HUES64 (cell line): ENCODE data around the gene CACNA1S.

ENCODE experiments used
- H3K27ac ChIP-seq: 2 replicates; pipeline ENCODE4 v1.7.0; 2013; ENCODE audit warnings: low read depth, low read length, inconsistent platforms
- H3K27me3 ChIP-seq: 2 replicates; pipeline ENCODE4 v1.6.1; 2013; ENCODE audit warnings: mild to moderate bottlenecking, low read length; ENCODE audit not compliant: insufficient read depth
- H3K36me3 ChIP-seq: 2 replicates; pipeline ENCODE4 v1.6.1; 2013; ENCODE audit warnings: mild to moderate bottlenecking, low read length; ENCODE audit not compliant: insufficient read depth
- H3K4me1 ChIP-seq: 2 replicates; pipeline ENCODE4 v1.6.1; 2013; ENCODE audit warnings: mild to moderate bottlenecking, low read length, moderate library complexity; ENCODE audit not compliant: insufficient read depth
- H3K4me3 ChIP-seq: 2 replicates; pipeline ENCODE4 v1.5.1; 2013; ENCODE audit warnings: mild to moderate bottlenecking, low read length, moderate library complexity
- H3K9ac ChIP-seq: 2 replicates; pipeline ENCODE4 v1.6.1; 2013; ENCODE audit warnings: mild to moderate bottlenecking, low read depth, low read length
- H3K9me3 ChIP-seq: 2 replicates; pipeline ENCODE4 v1.6.1; 2013; ENCODE audit warnings: low read depth, low read length; ENCODE audit not compliant: insufficient read depth
- WGBS: fragments of 150-250, 120-280 bp; methylation state at CpG from one replicate; pipeline ENCODE4 v1.1.7; 2013; ENCODE audit warnings: missing lambda C conversion rate; 5-methylcytosine and 5-hydroxymethylcytosine counted together

Gene CACNA1S

DNA sequence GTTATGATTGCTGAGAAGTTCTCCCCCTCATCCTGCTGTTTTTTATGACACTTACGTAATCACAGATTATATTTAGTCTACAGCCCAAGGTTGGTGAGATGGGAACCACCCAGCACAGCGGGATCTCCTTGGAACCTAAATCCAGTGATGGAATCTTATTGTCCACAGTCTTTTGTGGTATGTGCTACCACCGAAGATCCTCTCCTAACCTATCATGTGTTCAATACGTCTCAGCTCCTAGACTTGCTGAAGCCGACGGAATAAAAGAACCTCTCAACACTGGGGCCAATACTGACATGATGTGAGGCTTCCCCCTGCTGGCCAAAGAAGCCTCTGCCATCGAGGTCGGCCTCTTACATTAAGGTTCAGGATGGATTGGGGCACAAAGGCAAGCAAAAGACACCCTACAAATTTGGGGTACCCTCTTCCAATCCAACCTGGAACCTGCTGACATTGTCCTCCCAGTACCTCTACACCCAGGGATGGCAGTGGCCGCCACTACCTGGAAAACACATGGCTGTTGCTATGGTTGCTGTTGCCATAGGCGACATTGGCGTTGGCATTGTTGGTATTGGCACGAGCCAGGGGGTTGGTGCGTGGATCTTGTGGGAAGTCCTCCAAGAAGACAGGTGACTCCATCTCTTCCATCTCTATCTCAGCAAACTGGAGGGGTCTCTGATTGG lies 69.3 kb downstream of the CACNA1S start:
- H3K4me3 ChIP-seq: no peak overlapping the region

DNA sequence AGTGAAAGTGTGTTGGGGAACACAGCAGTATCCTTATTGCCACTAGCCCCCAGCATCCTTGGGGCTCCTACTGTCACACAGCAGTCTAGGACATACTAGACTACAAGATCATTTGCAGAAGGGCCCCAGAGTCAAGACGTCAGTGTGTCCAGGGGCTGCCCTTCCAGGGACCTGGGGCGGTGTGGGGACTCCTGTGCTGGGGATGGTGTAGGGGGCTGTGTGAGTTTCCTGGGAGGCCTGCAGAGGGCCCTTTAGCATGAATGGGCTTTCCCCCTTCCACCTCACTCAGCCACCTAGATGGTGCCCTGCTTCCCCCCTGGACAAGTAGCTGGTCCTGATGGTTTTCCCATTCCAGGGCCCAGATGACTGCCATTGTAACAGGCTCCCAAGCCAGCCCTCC lies 71.2 kb downstream of the CACNA1S start:
- Histone ChIP-seq H3K27me3 (no peaks in the 10 kb centered on the region), H3K4me1 (no peaks in the 10 kb centered on the region), H3K36me3 (no peaks in the 10 kb centered on the region), H3K9ac (no peak overlapping the region), H3K4me3 (no peak overlapping the region), H3K9me3 (no peaks in the 10 kb centered on the region), H3K27ac (no peak overlapping the region)
- WGBS: 100% methylated on average over 2 of the region's 2 CpGs

More for the DNA sequence above, 69.3 kb downstream of the CACNA1S start:
- no peak overlapping the region for H3K27ac ChIP-seq
- no peaks in the 10 kb centered on the region for H3K36me3 ChIP-seq
- H3K9ac ChIP-seq: no peak overlapping the region
- H3K9me3 ChIP-seq: no peaks in the 10 kb centered on the region
- no peaks in the 10 kb centered on the region for H3K4me1 ChIP-seq
- H3K27me3 ChIP-seq: no peaks in the 10 kb centered on the region
- 57% methylated on average over 13 of the region's 13 CpGs for WGBS

DNA sequence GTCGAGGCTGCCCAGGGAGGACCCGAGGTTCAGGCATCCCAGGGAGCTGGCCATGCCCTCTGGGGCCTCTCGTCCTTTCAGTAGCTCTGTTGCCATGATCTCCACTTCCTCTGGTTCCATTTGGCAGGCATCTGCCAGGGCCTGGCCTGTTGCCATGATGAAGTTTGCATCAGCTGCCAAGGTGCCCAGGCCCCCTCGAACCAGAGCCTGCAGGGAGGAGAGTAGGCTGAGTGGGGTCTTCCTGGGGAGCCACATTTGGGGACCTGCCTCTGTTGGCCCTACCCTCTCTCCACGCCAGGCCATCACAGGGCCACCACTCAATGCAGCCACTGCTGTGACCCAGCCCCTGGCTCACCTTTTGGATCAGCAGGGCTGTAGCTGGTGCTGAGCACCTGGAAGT lies 72.3 kb downstream of the CACNA1S start:
- H3K9me3 ChIP-seq: no peaks in the 10 kb centered on the region
- H3K36me3 ChIP-seq: no peaks in the 10 kb centered on the region
- 90% methylated on average over 5 of the region's 5 CpGs for WGBS
- H3K4me3 ChIP-seq: no peak overlapping the region
- no peak overlapping the region for H3K27ac ChIP-seq
- no peak overlapping the region for H3K9ac ChIP-seq
- H3K27me3 ChIP-seq: no peaks in the 10 kb centered on the region
- no peaks in the 10 kb centered on the region for H3K4me1 ChIP-seq

DNA sequence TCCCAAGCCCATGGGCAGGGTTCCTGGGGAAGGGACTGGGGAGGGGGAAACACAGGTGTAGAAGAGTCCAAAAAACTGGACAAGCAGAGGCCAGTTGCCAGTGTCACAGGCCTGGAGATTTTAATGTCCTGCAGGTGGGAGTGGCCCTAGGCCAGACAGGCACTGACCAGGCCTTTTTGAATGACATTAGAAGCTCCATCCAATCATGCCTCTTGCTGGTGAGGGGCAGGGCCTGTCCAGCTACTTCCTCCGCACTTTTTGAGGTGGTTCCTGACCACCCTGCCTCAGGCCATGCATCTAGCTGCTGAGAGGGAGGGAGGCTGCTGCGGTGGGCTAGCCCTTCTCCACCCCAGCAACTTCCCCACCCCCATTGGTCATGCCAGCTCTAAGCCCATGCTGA lies 72.8 kb downstream of the CACNA1S start:
- 76% methylated on average over 2 of the region's 2 CpGs for WGBS
- H3K9ac ChIP-seq: no peak overlapping the region
- no peaks in the 10 kb centered on the region for H3K9me3 ChIP-seq
- H3K4me3 ChIP-seq: no peak overlapping the region
- no peaks in the 10 kb centered on the region for H3K4me1 ChIP-seq
- no peaks in the 10 kb centered on the region for H3K36me3 ChIP-seq
- no peaks in the 10 kb centered on the region for H3K27me3 ChIP-seq
- H3K27ac ChIP-seq: no peak overlapping the region

DNA sequence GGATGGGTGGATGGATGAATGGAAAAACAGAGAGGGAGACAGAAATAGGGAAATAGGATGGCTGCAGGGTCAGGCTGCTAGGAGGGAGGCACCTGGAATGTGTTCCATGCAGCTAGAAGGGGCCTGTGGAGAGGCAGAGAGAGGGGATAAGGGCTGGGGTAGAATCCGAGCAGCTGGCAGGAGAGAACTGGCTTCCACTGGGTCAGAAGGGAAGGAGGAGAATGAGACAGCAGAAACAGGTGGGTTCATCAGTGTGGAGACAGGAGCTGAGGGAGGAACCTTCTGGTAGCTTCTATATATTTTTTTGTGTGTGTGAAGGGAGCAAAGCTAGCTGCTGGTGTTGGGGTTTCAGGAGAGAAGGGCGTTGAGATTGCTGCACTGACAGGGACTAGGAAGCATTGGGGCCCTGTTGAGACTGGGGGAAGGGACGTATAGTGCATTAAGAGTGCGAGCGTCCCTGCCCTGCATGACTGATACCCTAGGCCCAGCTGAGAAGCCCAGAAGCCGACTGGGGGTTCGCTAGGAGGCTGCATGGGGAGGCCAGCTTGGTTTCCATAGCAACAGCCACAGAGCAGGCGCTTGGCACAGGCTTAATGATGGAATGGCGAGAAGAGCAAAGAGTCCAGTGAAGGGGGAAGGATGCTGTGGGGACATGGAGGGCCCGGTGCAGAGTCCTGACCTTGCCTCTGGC lies 73.9 kb downstream of the CACNA1S start:
- 87% methylated on average over 10 of the region's 10 CpGs for WGBS
- no peak overlapping the region for H3K4me3 ChIP-seq
- H3K9ac ChIP-seq: no peak overlapping the region

DNA sequence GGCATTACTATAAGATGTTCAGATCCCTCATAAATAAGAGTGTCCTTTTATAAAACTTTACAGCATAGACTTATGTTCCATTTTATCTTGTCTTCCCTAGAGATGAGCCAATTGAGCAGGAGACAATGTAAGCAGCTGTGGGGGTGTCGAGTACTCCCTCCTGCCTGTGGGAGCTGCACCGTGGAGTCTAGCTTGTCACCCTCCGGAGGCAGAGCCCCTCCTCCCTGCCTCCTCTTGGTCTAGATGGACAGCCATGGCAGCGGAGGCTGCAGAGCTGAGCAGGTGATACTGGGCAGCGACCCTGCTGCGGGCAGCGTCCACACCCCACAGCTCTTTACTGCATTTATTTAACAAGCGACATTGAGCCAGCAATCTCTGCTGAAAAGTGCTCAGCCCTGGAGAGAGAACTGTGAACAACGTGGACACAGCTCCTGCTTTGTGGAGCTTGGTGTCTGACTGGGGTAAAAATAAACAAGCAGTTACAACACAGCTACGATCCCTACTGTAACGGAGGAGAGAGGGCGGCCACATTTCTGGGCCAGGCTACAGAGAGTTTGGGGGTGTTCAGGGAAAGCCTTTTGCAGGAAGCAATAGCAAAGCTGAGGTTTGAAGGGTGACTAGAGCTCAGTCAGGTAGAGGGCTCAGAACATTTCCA lies 75.9 kb downstream of the CACNA1S start:
- no peaks in the 10 kb centered on the region for H3K36me3 ChIP-seq
- no peaks in the 10 kb centered on the region for H3K9me3 ChIP-seq
- H3K4me3 ChIP-seq: no peak overlapping the region
- H3K27ac ChIP-seq: no peak overlapping the region
- no peaks in the 10 kb centered on the region for H3K27me3 ChIP-seq
- no peaks in the 10 kb centered on the region for H3K4me1 ChIP-seq
- H3K9ac ChIP-seq: no peak overlapping the region
- WGBS: 91% methylated on average over 12 of the region's 12 CpGs

More for the DNA sequence above, 73.9 kb downstream of the CACNA1S start:
- H3K27me3 ChIP-seq: no peaks in the 10 kb centered on the region
- no peaks in the 10 kb centered on the region for H3K36me3 ChIP-seq
- H3K27ac ChIP-seq: no peak overlapping the region
- H3K9me3 ChIP-seq: no peaks in the 10 kb centered on the region
- H3K4me1 ChIP-seq: no peaks in the 10 kb centered on the region

DNA sequence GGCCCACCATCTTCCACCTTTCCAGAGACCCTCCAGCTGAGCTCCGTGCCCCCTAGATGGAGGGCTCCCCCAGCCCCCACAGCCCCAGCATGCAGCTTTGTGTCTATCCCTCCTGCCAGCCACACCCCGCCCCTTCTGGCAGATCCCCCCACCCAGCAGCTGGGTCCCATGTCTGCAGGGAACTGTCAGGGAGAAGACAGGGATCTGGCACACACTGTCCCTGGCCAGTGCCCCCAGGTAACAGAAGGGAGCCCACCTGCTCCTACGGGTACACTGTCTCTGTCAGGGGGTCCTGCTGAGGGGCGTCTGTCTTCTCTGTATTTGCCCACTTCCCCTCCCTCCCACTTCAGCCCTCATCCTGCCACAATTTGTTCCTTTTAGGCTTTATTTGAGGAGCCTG lies 77.6 kb downstream of the CACNA1S start:
- H3K36me3 ChIP-seq: no peaks in the 10 kb centered on the region
- 90% methylated on average over 4 of the region's 4 CpGs for WGBS
- H3K9me3 ChIP-seq: no peaks in the 10 kb centered on the region
- no peaks in the 10 kb centered on the region for H3K27me3 ChIP-seq
- H3K4me3 ChIP-seq: no peak overlapping the region
- no peaks in the 10 kb centered on the region for H3K4me1 ChIP-seq
- no peak overlapping the region for H3K27ac ChIP-seq
- no peak overlapping the region for H3K9ac ChIP-seq

DNA sequence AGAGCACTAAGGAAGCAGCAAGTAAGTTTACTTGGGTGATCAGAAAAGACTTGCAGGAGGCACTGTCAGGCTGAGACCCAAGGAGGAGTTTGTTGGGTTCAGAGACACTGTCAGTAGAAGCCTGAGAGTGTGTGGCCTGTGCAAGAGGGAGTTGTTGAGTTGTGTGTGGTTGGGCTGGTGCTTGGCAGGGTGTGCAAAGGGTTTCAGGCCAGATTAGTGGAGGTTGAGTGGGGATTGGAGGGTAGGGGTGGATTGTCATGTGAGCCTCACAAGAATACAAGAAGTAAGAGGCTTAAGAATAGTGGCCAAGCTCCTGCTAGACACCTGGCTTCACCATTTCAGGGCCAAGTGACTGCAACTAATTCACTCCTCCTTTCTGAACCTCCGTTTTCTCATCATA lies 79.8 kb downstream of the CACNA1S start:
- H3K9me3 ChIP-seq: no peaks in the 10 kb centered on the region
- H3K9ac ChIP-seq: no peak overlapping the region
- no CpG with 5 or more reads among the region's 1 CpG for WGBS
- no peaks in the 10 kb centered on the region for H3K27me3 ChIP-seq
- H3K36me3 ChIP-seq: no peaks in the 10 kb centered on the region
- no peak overlapping the region for H3K27ac ChIP-seq
- H3K4me3 ChIP-seq: no peak overlapping the region
- H3K4me1 ChIP-seq: no peaks in the 10 kb centered on the region

DNA sequence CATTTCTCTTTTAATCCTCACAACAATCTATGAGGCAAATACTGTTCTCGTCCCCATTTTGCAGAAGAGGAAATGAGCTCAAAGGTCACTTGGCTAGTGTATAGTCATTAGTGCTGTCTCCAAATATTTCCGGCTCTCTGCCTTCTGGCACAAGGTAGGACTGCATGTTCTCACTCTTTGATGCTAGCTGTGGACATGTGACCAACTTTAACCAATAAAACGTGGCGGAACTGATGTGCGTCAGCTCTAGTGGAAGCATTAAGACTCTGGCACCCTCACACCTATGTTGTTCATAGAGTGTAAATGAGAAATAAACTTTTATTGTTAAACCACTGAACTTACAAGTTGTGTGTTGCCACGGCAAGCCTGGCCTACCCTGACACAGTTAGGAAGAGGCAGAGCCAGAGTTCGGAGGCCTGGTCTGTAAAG lies 83.8 kb downstream of the CACNA1S start:
- H3K36me3 ChIP-seq: peaks cover 3% of the 10 kb centered on the region; the same call in 1 of the 2 replicates
- H3K27me3 ChIP-seq: no peaks in the 10 kb centered on the region
- H3K4me1 ChIP-seq: peaks cover 21% of the 10 kb centered on the region
- 89% methylated on average over 7 of the region's 7 CpGs for WGBS
- H3K9ac ChIP-seq: no peak overlapping the region
- no peak overlapping the region for H3K4me3 ChIP-seq
- H3K9me3 ChIP-seq: no peaks in the 10 kb centered on the region
- no peak overlapping the region for H3K27ac ChIP-seq

DNA sequence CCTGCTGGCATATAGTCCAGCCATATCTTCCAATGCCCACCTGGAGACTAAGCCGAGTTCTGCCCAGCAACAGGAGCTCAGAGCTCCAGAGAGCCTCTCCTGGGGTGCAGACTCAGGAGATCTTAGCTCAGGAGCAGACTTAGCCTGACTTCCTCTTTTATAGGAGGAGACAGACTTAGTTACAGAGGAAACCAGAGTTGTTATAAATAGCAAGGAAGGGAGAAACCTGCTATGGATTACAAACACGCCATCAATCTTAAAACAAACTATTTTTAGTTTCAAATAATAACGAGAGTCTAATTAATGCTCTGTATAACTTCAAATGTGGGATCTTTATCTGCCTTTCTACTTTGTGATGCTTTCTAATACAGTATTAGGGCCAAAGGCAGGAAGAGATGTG lies 85.4 kb downstream of the CACNA1S start:
- Histone ChIP-seq H3K36me3 (peaks cover 3% of the 10 kb centered on the region; the same call in 1 of the 2 replicates), H3K27ac (no peak overlapping the region), H3K27me3 (peaks cover 10% of the 10 kb centered on the region), H3K4me3 (no peak overlapping the region), H3K9me3 (no peaks in the 10 kb centered on the region), H3K9ac (no peak overlapping the region), H3K4me1 (peaks cover 30% of the 10 kb centered on the region)
- WGBS: 83% methylated on average over 1 of the region's 3 CpGs

DNA sequence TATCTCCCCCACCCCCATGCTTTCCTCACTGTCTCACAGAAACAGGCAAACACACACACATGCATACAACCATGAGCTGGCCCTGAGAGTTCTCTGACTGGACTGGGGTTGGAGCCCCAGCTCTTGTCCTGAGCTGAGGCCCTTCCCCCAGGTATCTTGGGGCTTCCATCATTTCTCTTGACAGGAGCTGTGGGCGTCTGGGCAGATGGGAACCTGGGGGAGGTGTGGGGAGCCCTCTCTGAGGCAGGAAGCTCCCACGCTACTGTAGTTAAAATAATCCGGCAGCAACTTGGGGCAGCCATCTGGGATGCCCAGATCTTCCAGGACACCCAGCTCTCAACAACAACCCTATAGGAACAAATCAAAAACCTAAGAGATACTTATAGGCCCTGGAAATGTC lies 86.0 kb downstream of the CACNA1S start:
- Histone ChIP-seq H3K4me3 (no peak overlapping the region), H3K9ac (no peak overlapping the region)

More for the DNA sequence above, 86.0 kb downstream of the CACNA1S start:
- peaks cover 35% of the 10 kb centered on the region for H3K4me1 ChIP-seq
- no peak overlapping the region for H3K27ac ChIP-seq
- peaks cover 10% of the 10 kb centered on the region for H3K27me3 ChIP-seq
- WGBS: 93% methylated on average over 3 of the region's 3 CpGs
- H3K9me3 ChIP-seq: no peaks in the 10 kb centered on the region
- H3K36me3 ChIP-seq: peaks cover 3% of the 10 kb centered on the region; the same call in 1 of the 2 replicates
